Fibroblast of lung (primary cell): ENCODE data around the gene TOX4. TPM values are rescaled to one million over a fixed set of nuclear protein-coding genes. Genes with fewer than 3 reads are reported as not detected.

Experiments used
- DNase-seq, 2 donors: peaks; one replicate each; pipeline versions ENCODE4 v3.0.0 to v3.0.0-alpha.2; 2010; ENCODE audit warnings: low read depth in 2 of 2
- H2AFZ ChIP-seq: 2 replicates; pipeline ENCODE4 v1.5.1; 2012; ENCODE audit warnings: low read length, control low read depth, inconsistent platforms
- H3K27ac ChIP-seq: 2 replicates; pipeline ENCODE4 v1.5.1; 2011; ENCODE audit warnings: low read length, control low read depth; ENCODE audit not compliant: insufficient read depth
- H3K27me3 ChIP-seq: 2 replicates; pipeline ENCODE4 v1.5.1; 2011; ENCODE audit warnings: mild to moderate bottlenecking, low read length; ENCODE audit not compliant: control insufficient read depth, insufficient read depth
- H3K36me3 ChIP-seq: 2 replicates; pipeline ENCODE4 v1.5.1; 2011; ENCODE audit warnings: low read length; ENCODE audit not compliant: control insufficient read depth, insufficient read depth
- H3K4me1 ChIP-seq: 2 replicates; pipeline ENCODE4 v1.5.1; 2011; ENCODE audit warnings: low read length; ENCODE audit not compliant: control insufficient read depth, insufficient read depth; ENCODE audit errors: extremely low read depth
- H3K4me2 ChIP-seq: 2 replicates; pipeline ENCODE4 v1.5.1; 2011; ENCODE audit warnings: low read length, control low read depth; ENCODE audit not compliant: insufficient read depth; ENCODE audit errors: extremely low read depth
- H3K4me3 ChIP-seq, 4 experiments: fragments of 200-600 bp in 1 of 4; sonication (generic) in 1 of 4; replicated peaks in 1 of 4; 2 replicates each; pipeline ENCODE4 v1.5.1; 2011 to 2016; ENCODE audit warnings: low read length in 4 of 4, low read depth in 3 of 4, mild to moderate bottlenecking in 3 of 4, control low read depth in 2 of 4, inconsistent platforms in 1 of 4, mixed read lengths in 1 of 4; ENCODE audit not compliant: insufficient read depth in 1 of 4; ENCODE audit errors: control extremely low read depth in 1 of 4
- H3K79me2 ChIP-seq: 2 replicates; pipeline ENCODE4 v1.5.1; 2012; ENCODE audit warnings: mild to moderate bottlenecking, low read length, inconsistent platforms; ENCODE audit not compliant: control insufficient read depth, insufficient read depth
- H3K9ac ChIP-seq: 2 replicates; pipeline ENCODE4 v1.5.1; 2011; ENCODE audit warnings: mild to moderate bottlenecking, low read length, control low read depth; ENCODE audit not compliant: insufficient read depth
- H3K9me3 ChIP-seq: 2 replicates; pipeline ENCODE4 v1.5.1; 2012; ENCODE audit warnings: low read depth, low read length; ENCODE audit not compliant: control insufficient read depth, insufficient read depth
- H4K20me1 ChIP-seq: 2 replicates; pipeline ENCODE4 v1.5.1; 2011; ENCODE audit warnings: low read length; ENCODE audit not compliant: control insufficient read depth, insufficient read depth; ENCODE audit errors: extremely low read depth
- EZH2 ChIP-seq: IDR thresholded peaks from 2 replicates; pipeline ENCODE4 v1.5.1; 2012; ENCODE audit warnings: low read length, control low read depth, mild to moderate bottlenecking; ENCODE audit errors: missing control alignments
- polyA plus RNA-seq, 2 donors: library from polyadenylated mRNA; depleted of rRNA in 1 of 2; stranded (reverse) in 1 of 2; unstranded in 1 of 2; fragments of >200 nt; gene quantifications; 2 replicates each; pipeline ENCODE4 v1.2.1, GENCODE V29; 2011 to 2012; ENCODE audit warnings: missing spikeins in 1 of 2
- total RNA-seq: library from RNA; depleted of rRNA; stranded (reverse); fragments of >200 nt; gene quantifications from 2 replicates; pipeline ENCODE4 v1.2.1, GENCODE V29; 2014
- TF ChIP-seq, protein P1 (sequence below), 2 donors: IDR thresholded peaks in 1 of 2; conservative IDR thresholded peaks in 1 of 2; 1 replicate in 1 of 2; 2 replicates in 1 of 2; pipeline ENCODE4 v1.5.1; 2011 to 2012; ENCODE audit warnings: low read length in 2 of 2, control low read depth in 1 of 2, inconsistent platforms in 1 of 2, low read depth in 1 of 2, mild to moderate bottlenecking in 1 of 2

Gene TOX4
- total and polyA plus RNA-seq, 2 donors (not counting 1 experiment from before 2014, with no cell fraction given): 30.6 to 86.1 TPM

GRCh38 chr14:21518725-21519124 is 41.7 kb downstream of the TOX4 start:
- Histone ChIP-seq H3K79me2 (no peaks in the 10 kb centered on the region), H4K20me1 (no peaks in the 10 kb centered on the region), H3K9ac (no peak overlapping the region), H3K27me3 (no peaks in the 10 kb centered on the region), H3K4me1 (no peaks in the 10 kb centered on the region), H3K36me3 (no peaks in the 10 kb centered on the region), H3K4me2 (no peak overlapping the region), H3K4me3 (no peak overlapping the region), H3K27ac (no peak overlapping the region), H3K9me3 (no peaks in the 10 kb centered on the region), H2AFZ (no peak overlapping the region)
- no peak for DNase-seq
- TF ChIP-seq EZH2: no peak
- TF ChIP-seq, protein P1, sequence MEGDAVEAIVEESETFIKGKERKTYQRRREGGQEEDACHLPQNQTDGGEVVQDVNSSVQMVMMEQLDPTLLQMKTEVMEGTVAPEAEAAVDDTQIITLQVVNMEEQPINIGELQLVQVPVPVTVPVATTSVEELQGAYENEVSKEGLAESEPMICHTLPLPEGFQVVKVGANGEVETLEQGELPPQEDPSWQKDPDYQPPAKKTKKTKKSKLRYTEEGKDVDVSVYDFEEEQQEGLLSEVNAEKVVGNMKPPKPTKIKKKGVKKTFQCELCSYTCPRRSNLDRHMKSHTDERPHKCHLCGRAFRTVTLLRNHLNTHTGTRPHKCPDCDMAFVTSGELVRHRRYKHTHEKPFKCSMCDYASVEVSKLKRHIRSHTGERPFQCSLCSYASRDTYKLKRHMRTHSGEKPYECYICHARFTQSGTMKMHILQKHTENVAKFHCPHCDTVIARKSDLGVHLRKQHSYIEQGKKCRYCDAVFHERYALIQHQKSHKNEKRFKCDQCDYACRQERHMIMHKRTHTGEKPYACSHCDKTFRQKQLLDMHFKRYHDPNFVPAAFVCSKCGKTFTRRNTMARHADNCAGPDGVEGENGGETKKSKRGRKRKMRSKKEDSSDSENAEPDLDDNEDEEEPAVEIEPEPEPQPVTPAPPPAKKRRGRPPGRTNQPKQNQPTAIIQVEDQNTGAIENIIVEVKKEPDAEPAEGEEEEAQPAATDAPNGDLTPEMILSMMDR (conservative IDR thresholded peaks at IDR 0.05 in 1 of 2, IDR thresholded peaks at IDR 0.05 in 1 of 2; ENCODE audit: low read depth in 1 of 2, low read length in 2 of 2): no peak

DNA sequence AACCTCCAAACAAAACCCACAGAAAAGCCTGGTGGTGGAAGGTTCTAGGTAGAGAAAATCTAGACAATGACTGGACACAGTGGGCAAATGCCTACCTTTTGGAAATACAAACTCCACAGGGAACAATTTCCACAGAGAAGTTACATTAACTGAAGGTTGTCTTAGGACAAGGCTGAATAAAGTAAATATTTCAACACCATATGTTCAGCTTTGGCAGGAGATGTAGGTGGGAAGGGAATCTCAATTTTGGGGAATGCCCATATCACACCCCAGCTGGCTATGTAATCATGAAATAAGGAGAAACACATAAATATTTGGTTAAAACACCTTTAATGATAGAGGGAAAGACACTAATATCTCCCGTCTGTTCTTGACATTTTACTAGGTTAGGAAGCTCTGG is 43.8 kb downstream of the TOX4 start:
- no peak for DNase-seq
- Histone ChIP-seq H3K27ac (no peak overlapping the region), H3K4me2 (no peak overlapping the region), H3K4me1 (no peaks in the 10 kb centered on the region), H3K36me3 (no peaks in the 10 kb centered on the region), H3K27me3 (no peaks in the 10 kb centered on the region), H3K9me3 (no peaks in the 10 kb centered on the region), H2AFZ (no peak overlapping the region), H3K79me2 (no peaks in the 10 kb centered on the region), H3K4me3 (no peak overlapping the region), H4K20me1 (no peaks in the 10 kb centered on the region), H3K9ac (no peak overlapping the region)
- TF ChIP-seq, protein P1 (conservative IDR thresholded peaks at IDR 0.05 in 1 of 2, IDR thresholded peaks at IDR 0.05 in 1 of 2; ENCODE audit: low read depth in 1 of 2, low read length in 2 of 2): no peak
- no peak for TF ChIP-seq EZH2

- TF ChIP-seq, protein P1 (conservative IDR thresholded peaks at IDR 0.05 in 1 of 2, IDR thresholded peaks at IDR 0.05 in 1 of 2; ENCODE audit: low read depth in 1 of 2, low read length in 2 of 2): no peak
- TF ChIP-seq EZH2: no peak
- Histone ChIP-seq H3K9me3 (no peaks in the 10 kb centered on the region), H3K4me1 (no peaks in the 10 kb centered on the region), H3K4me3 (no peak overlapping the region), H4K20me1 (no peaks in the 10 kb centered on the region), H3K27me3 (no peaks in the 10 kb centered on the region), H3K9ac (no peak overlapping the region), H2AFZ (no peak overlapping the region), H3K27ac (no peak overlapping the region), H3K79me2 (no peaks in the 10 kb centered on the region), H3K4me2 (no peak overlapping the region), H3K36me3 (no peaks in the 10 kb centered on the region)
- DNase-seq: peak; percentile 50 to 86
Measured at GRCh38 chr14:21521501-21521900, 44.5 kb downstream of the TOX4 start.
